ENCODE measurements around the gene POC1A.

Gene POC1A

GRCh38 chr3:52087731-52088130 is 66.5 kb downstream of the POC1A start:
- H3K9me3 ChIP-seq (ENCODE audit: severe bottlenecking) = no peaks in the 10 kb centered on the region
- H3K27me3 ChIP-seq (ENCODE audit: insufficient read depth, poor library complexity, severe bottlenecking) = no peaks in the 10 kb centered on the region
- DNase-seq (ENCODE audit: low spot score) (no peak), ATAC-seq (ENCODE audit: low read depth) (no peak)
- no peak for TF ChIP-seq CTCF (IDR thresholded peaks at IDR 0.05; ENCODE audit: poor library complexity, severe bottlenecking)
- no peak overlapping the region for H3K27ac ChIP-seq (ENCODE audit: poor library complexity, severe bottlenecking)
- no peaks in the 10 kb centered on the region for H3K36me3 ChIP-seq (ENCODE audit: low read depth)
- H3K4me1 ChIP-seq (ENCODE audit: insufficient read depth, poor library complexity, severe bottlenecking) = peaks cover 10% of the 10 kb centered on the region
- H3K4me3 ChIP-seq (ENCODE audit: severe bottlenecking) = no peak overlapping the region

GRCh38 chr3:52086976-52087663 is 67.1 kb downstream of the POC1A start:
- no peak overlapping the region for H3K4me3 ChIP-seq (ENCODE audit: severe bottlenecking)
- peaks cover 10% of the 10 kb centered on the region for H3K4me1 ChIP-seq (ENCODE audit: insufficient read depth, poor library complexity, severe bottlenecking)
- ATAC-seq (ENCODE audit: low read depth) = no peak
- no peak for TF ChIP-seq CTCF (IDR thresholded peaks at IDR 0.05; ENCODE audit: poor library complexity, severe bottlenecking)
- no peaks in the 10 kb centered on the region for H3K27me3 ChIP-seq (ENCODE audit: insufficient read depth, poor library complexity, severe bottlenecking)
- no peaks in the 10 kb centered on the region for H3K9me3 ChIP-seq (ENCODE audit: severe bottlenecking)
- no peak overlapping the region for H3K27ac ChIP-seq (ENCODE audit: poor library complexity, severe bottlenecking)
- DNase-seq (ENCODE audit: low spot score) = no peak
- H3K36me3 ChIP-seq (ENCODE audit: low read depth) = no peaks in the 10 kb centered on the region

GRCh38 chr3:52086461-52086860 is 67.8 kb downstream of the POC1A start:
- DNase-seq (ENCODE audit: low spot score) (no peak), ATAC-seq (ENCODE audit: low read depth) (no peak)
- Histone ChIP-seq H3K4me3 (ENCODE audit: severe bottlenecking) (no peak overlapping the region), H3K4me1 (ENCODE audit: insufficient read depth, poor library complexity, severe bottlenecking) (peaks cover 10% of the 10 kb centered on the region), H3K27ac (ENCODE audit: poor library complexity, severe bottlenecking) (no peak overlapping the region), H3K36me3 (ENCODE audit: low read depth) (no peaks in the 10 kb centered on the region), H3K27me3 (ENCODE audit: insufficient read depth, poor library complexity, severe bottlenecking) (no peaks in the 10 kb centered on the region), H3K9me3 (ENCODE audit: severe bottlenecking) (no peaks in the 10 kb centered on the region)
- TF ChIP-seq CTCF (IDR thresholded peaks at IDR 0.05; ENCODE audit: poor library complexity, severe bottlenecking) = no peak

- no peaks in the 10 kb centered on the region for H3K36me3 ChIP-seq (ENCODE audit: low read depth)
- ATAC-seq (ENCODE audit: low read depth) = no peak
- no peak overlapping the region for H3K4me3 ChIP-seq (ENCODE audit: severe bottlenecking)
Measured at GRCh38 chr3:52085681-52086282, 68.4 kb downstream of the POC1A start.

More at GRCh38 chr3:52085681-52086282, 68.4 kb downstream of the POC1A start:
- Histone ChIP-seq H3K27me3 (ENCODE audit: insufficient read depth, poor library complexity, severe bottlenecking) (no peaks in the 10 kb centered on the region), H3K4me1 (ENCODE audit: insufficient read depth, poor library complexity, severe bottlenecking) (peaks cover 10% of the 10 kb centered on the region), H3K27ac (ENCODE audit: poor library complexity, severe bottlenecking) (no peak overlapping the region), H3K9me3 (ENCODE audit: severe bottlenecking) (no peaks in the 10 kb centered on the region)
- no peak for DNase-seq (ENCODE audit: low spot score)
- TF ChIP-seq CTCF (IDR thresholded peaks at IDR 0.05; ENCODE audit: poor library complexity, severe bottlenecking) = no peak
